Smooth muscle cell (in vitro differentiated cells): ENCODE data around the gene ZNF282. TPM values are rescaled to one million over a fixed set of nuclear protein-coding genes. Genes with fewer than 3 reads are reported as not detected.
"Not testable (repeated sequence)": the region's sequence is repeated elsewhere in the genome, so short reads cannot be mapped to it uniquely, and the experiment has no call there.

Experiments used
- DNase-seq: peaks from one replicate; lab custom pipeline; 2025; ENCODE audit not compliant: unreplicated experiment; lab: John Stamatoyannopoulos, UW
- H2AFZ ChIP-seq: fragments of 200-600 bp; sonication (generic); 2 replicates; pipeline ENCODE4 v1.6.0; 2016; ENCODE audit warnings: antibody characterized with exemption, low read depth, mild to moderate bottlenecking
- H3F3A ChIP-seq: fragments of 200-600 bp; sonication (generic); 2 replicates; pipeline ENCODE4 v1.6.0; 2017; ENCODE audit warnings: antibody characterized with exemption, low read depth
- H3K27ac ChIP-seq: fragments of 200-600 bp; sonication (generic); 2 replicates; pipeline ENCODE4 v1.5.1; 2016; ENCODE audit warnings: low read depth, mild to moderate bottlenecking
- H3K27me3 ChIP-seq: fragments of 200-600 bp; sonication (generic); 2 replicates; pipeline ENCODE4 v1.6.1; 2016; ENCODE audit warnings: low read depth, mild to moderate bottlenecking
- H3K36me3 ChIP-seq: fragments of 200-600 bp; sonication (generic); 2 replicates; pipeline ENCODE4 v1.5.1; 2016; ENCODE audit warnings: low read depth
- H3K4me1 ChIP-seq: fragments of 200-600 bp; sonication (generic); 2 replicates; pipeline ENCODE4 v1.5.1; 2016; ENCODE audit warnings: low read depth
- H3K4me2 ChIP-seq: fragments of 200-600 bp; sonication (generic); 2 replicates; pipeline ENCODE4 v1.6.0; 2016; ENCODE audit warnings: mild to moderate bottlenecking
- H3K4me3 ChIP-seq: fragments of 200-600 bp; sonication (generic); 2 replicates; pipeline ENCODE4 v1.5.1; 2016; ENCODE audit warnings: mild to moderate bottlenecking
- H3K79me2 ChIP-seq: fragments of 200-600 bp; sonication (generic); 2 replicates; pipeline ENCODE4 v1.6.0; 2016; ENCODE audit warnings: low read depth, mild to moderate bottlenecking
- H3K9ac ChIP-seq: fragments of 200-600 bp; sonication (generic); 2 replicates; pipeline ENCODE4 v1.6.0; 2016; ENCODE audit warnings: low read depth
- H3K9me3 ChIP-seq: fragments of 200-600 bp; sonication (generic); replicated peaks from 2 replicates; pipeline ENCODE4 v1.5.1; 2016; ENCODE audit warnings: low read depth
- H4K20me1 ChIP-seq: fragments of 200-600 bp; sonication (generic); 2 replicates; pipeline ENCODE4 v1.6.0; 2016; ENCODE audit warnings: low read depth
- WGBS: methylation state at CpG from one replicate; pipeline ENCODE4 v1.1.7; 2016; ENCODE audit warnings: low lambda C conversion rate; 5-methylcytosine and 5-hydroxymethylcytosine counted together
- polyA plus RNA-seq: library from polyadenylated mRNA; unstranded; fragments of >200 nt; fragmentation: Nextera tagmentation; extraction: Ambion mirVana; gene quantifications from 2 replicates; pipeline ENCODE4 v1.2.1, GENCODE V29; 2016
- small RNA-seq: library from RNA; depleted of rRNA; stranded (forward); fragments of <200 nt; gene quantifications from one replicate; pipeline ENCODE3, GENCODE V24; 2014
- total RNA-seq: library from RNA; depleted of rRNA; stranded (reverse); fragments of >200 nt; gene quantifications from 2 replicates; pipeline ENCODE4 v1.2.3, GENCODE V29; 2014
- TF ChIP-seq, protein P1 (sequence below): fragments of 200-600 bp; sonication (generic); IDR thresholded peaks from 2 replicates; pipeline ENCODE4 v1.5.1; 2017; ENCODE audit warnings: borderline replicate concordance, mild to moderate bottlenecking, antibody characterized with exemption; ENCODE audit not compliant: insufficient read depth, poor library complexity, severe bottlenecking

The ZNF282 gene
- total and polyA plus RNA-seq, 2 experiments from 2014 or later = 5.0 to 8.9 TPM

DNA sequence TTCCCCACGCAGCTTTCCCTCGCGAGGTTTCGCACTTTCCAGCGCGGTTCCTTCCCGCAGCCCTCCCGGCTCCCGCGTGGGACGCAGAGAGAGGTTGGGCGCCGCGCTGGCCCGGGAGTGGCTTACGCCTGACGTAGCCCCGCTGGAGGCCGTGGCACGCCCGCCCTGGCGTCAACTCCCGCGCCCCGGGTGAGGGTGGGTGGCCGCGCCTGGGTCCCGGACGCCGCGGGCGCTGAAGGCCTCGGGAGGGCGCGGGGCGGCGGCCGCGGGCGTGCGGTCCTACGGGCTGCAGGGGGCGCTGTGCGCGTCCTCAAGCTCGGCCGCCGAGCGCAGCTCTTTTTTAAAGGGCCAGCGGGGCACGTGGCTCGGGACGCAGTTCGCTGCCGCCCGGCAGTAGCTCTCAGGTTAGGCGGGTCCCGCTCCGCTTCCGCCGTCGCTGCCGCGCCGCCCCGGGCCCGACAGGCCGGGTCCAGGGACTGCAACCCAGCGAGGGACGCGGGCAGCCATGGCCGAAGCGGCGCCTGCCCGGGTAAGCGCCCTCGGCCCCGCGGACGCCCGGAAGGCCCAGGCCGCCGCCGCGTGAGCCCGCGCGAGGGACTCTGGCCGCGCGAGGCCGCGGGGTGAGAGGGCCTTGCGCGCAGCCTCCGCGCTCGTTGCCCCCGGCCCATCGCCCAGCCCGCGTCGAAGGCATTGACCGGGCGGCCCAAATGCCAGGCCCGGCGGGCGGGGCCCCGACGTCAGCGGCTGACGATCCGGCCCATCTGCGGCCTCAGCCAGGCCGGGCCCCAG is 66.7 kb downstream of the ZNF282 start, which contains the start of gene ZNF783:
ZNF783 (plus strand) TSS at position 368 of the 789 bp plus-strand sequence; CDS start at position 506, 138 bp downstream.
- WGBS = 2% methylated on average over 73 of the region's 115 CpGs
- Histone ChIP-seq H4K20me1 (no peaks in the 10 kb centered on the region), H2AFZ (peak within 1 kb of the TSS; percentile 80), H3K36me3 (no peaks in the 10 kb centered on the region), H3K9ac (peak within 1 kb of the TSS; percentile 74), H3K4me2 (peak within 1 kb of the TSS; percentile 85), H3F3A (peaks cover 4% of the 10 kb centered on the region), H3K79me2 (peaks cover 14% of the 10 kb centered on the region), H3K27ac (peak within 1 kb of the TSS; percentile 82), H3K4me3 (peak within 1 kb of the TSS; percentile 54), H3K27me3 (no peaks in the 10 kb centered on the region), H3K4me1 (peaks cover 12% of the 10 kb centered on the region), H3K9me3 (no peaks in the 10 kb centered on the region)
- peak; percentile 66 for DNase-seq
- TF ChIP-seq, protein P1, sequence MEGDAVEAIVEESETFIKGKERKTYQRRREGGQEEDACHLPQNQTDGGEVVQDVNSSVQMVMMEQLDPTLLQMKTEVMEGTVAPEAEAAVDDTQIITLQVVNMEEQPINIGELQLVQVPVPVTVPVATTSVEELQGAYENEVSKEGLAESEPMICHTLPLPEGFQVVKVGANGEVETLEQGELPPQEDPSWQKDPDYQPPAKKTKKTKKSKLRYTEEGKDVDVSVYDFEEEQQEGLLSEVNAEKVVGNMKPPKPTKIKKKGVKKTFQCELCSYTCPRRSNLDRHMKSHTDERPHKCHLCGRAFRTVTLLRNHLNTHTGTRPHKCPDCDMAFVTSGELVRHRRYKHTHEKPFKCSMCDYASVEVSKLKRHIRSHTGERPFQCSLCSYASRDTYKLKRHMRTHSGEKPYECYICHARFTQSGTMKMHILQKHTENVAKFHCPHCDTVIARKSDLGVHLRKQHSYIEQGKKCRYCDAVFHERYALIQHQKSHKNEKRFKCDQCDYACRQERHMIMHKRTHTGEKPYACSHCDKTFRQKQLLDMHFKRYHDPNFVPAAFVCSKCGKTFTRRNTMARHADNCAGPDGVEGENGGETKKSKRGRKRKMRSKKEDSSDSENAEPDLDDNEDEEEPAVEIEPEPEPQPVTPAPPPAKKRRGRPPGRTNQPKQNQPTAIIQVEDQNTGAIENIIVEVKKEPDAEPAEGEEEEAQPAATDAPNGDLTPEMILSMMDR = peak; percentile 84

DNA sequence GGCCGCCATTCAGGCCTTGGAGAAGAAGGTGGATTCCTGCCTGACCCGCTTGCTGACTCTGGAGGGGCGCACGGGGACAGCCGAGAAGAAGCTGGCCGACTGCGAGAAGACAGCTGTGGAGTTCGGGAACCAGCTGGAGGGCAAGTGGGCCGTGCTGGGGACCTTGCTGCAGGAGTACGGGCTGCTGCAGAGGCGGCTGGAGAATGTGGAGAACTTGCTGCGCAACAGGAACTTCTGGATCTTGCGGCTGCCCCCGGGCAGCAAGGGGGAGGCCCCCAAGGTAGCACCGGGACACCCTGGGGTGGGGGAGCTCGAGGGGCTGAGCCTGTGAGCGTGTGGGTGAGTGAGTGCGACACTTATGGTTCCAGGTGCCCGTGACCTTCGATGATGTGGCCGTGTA is 71.1 kb downstream of the ZNF282 start:
- 98% methylated on average over 16 of the region's 21 CpGs for WGBS
- peaks cover 27% of the 10 kb centered on the region for H3K79me2 ChIP-seq

DNA sequence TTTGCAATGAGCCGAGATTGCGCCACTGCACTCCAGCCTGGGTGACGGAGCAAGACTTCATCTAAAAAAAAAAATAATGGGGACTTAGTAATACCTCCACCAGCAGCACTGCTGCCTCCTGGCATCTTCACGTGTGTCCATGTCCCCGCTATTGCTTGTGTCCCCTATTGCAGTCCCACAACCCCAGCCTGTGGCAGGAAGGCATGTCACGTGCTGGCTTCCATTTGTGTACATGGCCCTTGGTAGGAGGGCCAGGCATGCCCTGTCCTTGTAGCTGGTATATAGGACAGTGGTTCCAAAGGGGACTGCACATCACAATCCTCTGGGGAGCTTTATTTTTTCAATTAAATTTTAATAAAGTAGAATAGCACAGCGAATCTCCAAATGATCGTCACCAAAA is 72.4 kb downstream of the ZNF282 start:
- H3K79me2 ChIP-seq = peaks cover 31% of the 10 kb centered on the region
- peaks cover 17% of the 10 kb centered on the region for H4K20me1 ChIP-seq
- H2AFZ ChIP-seq = no peak overlapping the region

More for the DNA sequence above, 71.1 kb downstream of the ZNF282 start:
- DNase-seq = no peak
- no peak overlapping the region for H3K4me2 ChIP-seq
- peaks cover 6% of the 10 kb centered on the region for H3K36me3 ChIP-seq
- H3K9me3 ChIP-seq = no peaks in the 10 kb centered on the region
- no peak overlapping the region for H3K4me3 ChIP-seq
- no peak overlapping the region for H3K27ac ChIP-seq
- H3F3A ChIP-seq = no peaks in the 10 kb centered on the region
- H4K20me1 ChIP-seq = peaks cover 11% of the 10 kb centered on the region
- no peak overlapping the region for H2AFZ ChIP-seq
- H3K4me1 ChIP-seq = peaks cover 8% of the 10 kb centered on the region
- no peak overlapping the region for H3K9ac ChIP-seq
- no peaks in the 10 kb centered on the region for H3K27me3 ChIP-seq
- TF ChIP-seq, protein P1 = no peak

DNA sequence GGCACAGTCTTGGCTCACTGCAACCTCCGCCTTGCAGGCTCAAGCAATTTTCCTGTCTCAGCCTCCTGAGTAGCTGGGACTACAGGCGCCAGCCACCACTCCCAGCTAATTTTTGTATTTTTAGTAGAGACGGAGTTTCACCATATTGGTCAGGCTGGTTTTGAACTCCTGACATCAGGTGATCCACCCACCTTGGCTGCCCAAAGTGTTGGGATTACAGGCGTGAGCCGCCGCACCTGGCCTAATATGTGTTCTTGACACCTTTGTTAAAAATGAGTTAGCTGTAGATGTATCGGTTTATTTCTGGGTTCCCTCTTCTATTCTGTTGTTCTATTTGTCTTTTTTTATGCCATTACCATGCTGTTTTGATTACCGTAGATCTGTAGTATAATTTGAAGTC is 79.1 kb downstream of the ZNF282 start:
- H3K27me3 ChIP-seq, H2AFZ ChIP-seq, H3K4me2 ChIP-seq, H3K9me3 ChIP-seq, H3F3A ChIP-seq, DNase-seq, H3K9ac ChIP-seq, H3K27ac ChIP-seq, H3K4me1 ChIP-seq, H3K4me3 ChIP-seq: not testable (repeated sequence)
- peaks cover 34% of the 10 kb centered on the region for H3K79me2 ChIP-seq
- peaks cover 17% of the 10 kb centered on the region for H4K20me1 ChIP-seq
- peaks cover 15% of the 10 kb centered on the region for H3K36me3 ChIP-seq
- WGBS = 97% methylated on average over 8 of the region's 8 CpGs

More for the DNA sequence above, 72.4 kb downstream of the ZNF282 start:
- 97% methylated on average over 8 of the region's 8 CpGs for WGBS
- peaks cover 2% of the 10 kb centered on the region for H3K4me1 ChIP-seq
- peaks cover 15% of the 10 kb centered on the region for H3K36me3 ChIP-seq
- no peak for DNase-seq
- no peak overlapping the region for H3K4me3 ChIP-seq
- H3K9me3 ChIP-seq = no peaks in the 10 kb centered on the region
- H3K9ac ChIP-seq = no peak overlapping the region
- no peaks in the 10 kb centered on the region for H3F3A ChIP-seq
- TF ChIP-seq, protein P1 = no peak
- H3K27ac ChIP-seq = no peak overlapping the region
- H3K4me2 ChIP-seq = no peak overlapping the region
- H3K27me3 ChIP-seq = no peaks in the 10 kb centered on the region

Small RNAs within 50 kb of the gene (small RNA-seq; reads per million reads assigned to genes)
- gene AC004890.1 = not detected

Other genes with a start within 250 kb of the ZNF282 start
- 178 and 229 TPM in 2 replicates for gene PDIA4, start 167.0 kb upstream of the ZNF282 start, total RNA-seq
- 211 and 316 TPM in 2 replicates for gene PDIA4, start 167.0 kb upstream of the ZNF282 start, polyA plus RNA-seq
- 2.2 and 2.5 TPM in 2 replicates for gene ZNF786, start 104.8 kb upstream of the ZNF282 start, total RNA-seq
- gene ZNF786, start 104.8 kb upstream of the ZNF282 start, polyA plus RNA-seq = 2.3 and 3.1 TPM in 2 replicates
- 2.4 and 4.5 TPM in 2 replicates for gene ZNF425, start 69.2 kb upstream of the ZNF282 start, total RNA-seq
- gene ZNF425, start 69.2 kb upstream of the ZNF282 start, polyA plus RNA-seq = 3.2 and 4.3 TPM in 2 replicates
- gene ZNF398, start 48.1 kb upstream of the ZNF282 start, total RNA-seq = 12.4 and 15.1 TPM in 2 replicates
- gene ZNF398, start 48.1 kb upstream of the ZNF282 start, polyA plus RNA-seq = 8.8 and 9.0 TPM in 2 replicates
- 3.8 and 7.7 TPM in 2 replicates for gene ZNF212, start 44.1 kb downstream of the ZNF282 start, total RNA-seq
- gene ZNF212, start 44.1 kb downstream of the ZNF282 start, polyA plus RNA-seq = 4.6 and 11.8 TPM in 2 replicates
- gene ZNF783, start 66.7 kb downstream of the ZNF282 start, total RNA-seq = 7.2 and 9.8 TPM in 2 replicates
- 8.1 and 9.5 TPM in 2 replicates for gene ZNF783, start 66.7 kb downstream of the ZNF282 start, polyA plus RNA-seq